HCT116 (cell line): ENCODE results near the gene SH3BGR. TPM values are rescaled to one million over a fixed set of nuclear protein-coding genes. Genes with fewer than 3 reads are reported as not detected.

Experiments
- ATAC-seq: fragments of 200-7000 bp; cut with Tn5 transposase; 2 replicates; pipeline ENCODE4 v1.9.1; 2020; ENCODE audit warnings: mild to moderate bottlenecking, moderate library complexity
- BruUV-seq: library from RNA; stranded (reverse); fragments of 400-500 nt; replicated peaks from 2 replicates; lab custom pipeline; 2021; lab: Mats Ljungman, UMichigan
- CTCF ChIA-PET: fragments of 300-600 bp; sonication (Branson Sonifier 250); formaldehyde crosslinking; loops from one replicate; lab custom pipeline; 2021; ENCODE audit warnings: antibody characterized with exemption; lab: Charles Lee
- POLR2A ChIA-PET: fragments of 300-600, 350-600 bp; sonication (Branson Sonifier 250); formaldehyde crosslinking; loops from one replicate; lab custom pipeline; 2021; ENCODE audit warnings: antibody characterized with exemption; lab: Charles Lee
- RAD21 ChIA-PET, 2 experiments: fragments of 300-600 bp; sonication (Branson Sonifier 250); formaldehyde crosslinking; loops; one replicate each; lab custom pipeline; 2023; ENCODE audit warnings: low total read pairs in 2 of 2; ENCODE audit not compliant: uncharacterized antibody in 2 of 2, unreplicated experiment in 2 of 2, low non-redundant PET in 1 of 2; lab: Charles Lee
- DNase-seq: peaks from one replicate; pipeline ENCODE4 v3.0.0-alpha.2; 2010; ENCODE audit warnings: low read depth, low spot score
- H2AFZ ChIP-seq: fragments of 200-600 bp; shearing (Covaris generic), sonication (generic); 2 replicates; pipeline ENCODE4 v1.6.1; 2017; ENCODE audit warnings: low read depth, mixed run types, mixed read lengths, antibody characterized with exemption, low read length; ENCODE audit not compliant: poor library complexity, severe bottlenecking
- H3K27ac ChIP-seq: 2 replicates; pipeline ENCODE4 v1.5.1; 2012; ENCODE audit warnings: low read depth, low read length
- H3K27me3 ChIP-seq: fragments of 200-600 bp; sonication (generic); 2 replicates; pipeline ENCODE4 v1.6.1; 2016; ENCODE audit warnings: mixed run types, low read length, mixed read lengths; ENCODE audit not compliant: insufficient read depth
- H3K36me3 ChIP-seq, 2 experiments: fragments of 200-500 bp in 1 of 2; fragments of 200-600 bp in 1 of 2; sonication (Bioruptor generic) in 1 of 2; sonication (generic) in 1 of 2; 2 replicates each; pipeline versions ENCODE4 v1.5.1 to v1.6.1; 2014 to 2016; ENCODE audit warnings: low read length in 2 of 2, inconsistent platforms in 1 of 2, mixed read lengths in 1 of 2, mixed run types in 1 of 2; ENCODE audit not compliant: insufficient read depth in 2 of 2, control insufficient read depth in 1 of 2
- H3K4me1 ChIP-seq, 2 experiments: fragments of 200-600 bp in 1 of 2; sonication (generic) in 1 of 2; 2 replicates each; pipeline versions ENCODE4 v1.5.1 to v1.6.1; 2012 to 2017; ENCODE audit warnings: low read length in 2 of 2, inconsistent platforms in 1 of 2, mild to moderate bottlenecking in 1 of 2, mixed read lengths in 1 of 2, mixed run types in 1 of 2, moderate library complexity in 1 of 2; ENCODE audit not compliant: insufficient read depth in 2 of 2, control insufficient read depth in 1 of 2
- H3K4me2 ChIP-seq: fragments of 200-600 bp; sonication (generic); 2 replicates; pipeline ENCODE4 v1.6.1; 2017; ENCODE audit warnings: mixed run types, low read length, mixed read lengths
- H3K4me3 ChIP-seq, 2 experiments: fragments of 200-600 bp in 1 of 2; sonication (generic) in 1 of 2; replicated peaks in 1 of 2; 2 replicates each; pipeline ENCODE4 v1.5.1; 2011 to 2016; ENCODE audit warnings: low read length in 2 of 2, control low read depth in 1 of 2, low read depth in 1 of 2, mild to moderate bottlenecking in 1 of 2, mixed read lengths in 1 of 2, mixed run types in 1 of 2
- H3K79me2 ChIP-seq: fragments of 200-600 bp; sonication (generic); 2 replicates; pipeline ENCODE4 v1.6.1; 2017; ENCODE audit warnings: mild to moderate bottlenecking, mixed run types, low read length, moderate library complexity, mixed read lengths; ENCODE audit not compliant: insufficient read depth
- H3K9ac ChIP-seq: fragments of 200-600 bp; sonication (generic); 2 replicates; pipeline ENCODE4 v1.6.1; 2016; ENCODE audit warnings: low read length, mixed read lengths
- H3K9me2 ChIP-seq: fragments of 200-600 bp; sonication (generic), shearing (Covaris generic); 2 replicates; pipeline ENCODE4 v1.6.1; 2017; ENCODE audit warnings: mixed run types, mild to moderate bottlenecking, moderate library complexity; ENCODE audit not compliant: insufficient read depth
- H3K9me3 ChIP-seq, 2 experiments: fragments of 200-500 bp in 1 of 2; fragments of 200-600 bp in 1 of 2; sonication (Bioruptor generic) in 1 of 2; sonication (generic) in 1 of 2; 2 replicates each; pipeline ENCODE4 v1.6.1; 2014 to 2017; ENCODE audit warnings: low read length in 2 of 2, mixed read lengths in 2 of 2, inconsistent platforms in 1 of 2, low read depth in 1 of 2, mild to moderate bottlenecking in 1 of 2, mixed run types in 1 of 2, moderate library complexity in 1 of 2; ENCODE audit not compliant: control insufficient read depth in 1 of 2, insufficient read depth in 1 of 2
- H4K20me1 ChIP-seq: fragments of 200-600 bp; sonication (generic), shearing (Covaris generic); 2 replicates; pipeline ENCODE4 v1.6.1; 2017; ENCODE audit warnings: mixed run types, mild to moderate bottlenecking, moderate library complexity; ENCODE audit not compliant: insufficient read depth
- ATF3 ChIP-seq: IDR thresholded peaks from 2 replicates; pipeline ENCODE4 v1.6.1; 2012
- CEBPB ChIP-seq: IDR thresholded peaks from 2 replicates; pipeline ENCODE4 v1.6.1; 2012; ENCODE audit warnings: low read depth
- EGR1 ChIP-seq: IDR thresholded peaks from 2 replicates; pipeline ENCODE4 v1.6.1; 2012; ENCODE audit warnings: low read depth
- ELF1 ChIP-seq: IDR thresholded peaks from 2 replicates; pipeline ENCODE4 v1.6.1; 2012; ENCODE audit warnings: low read depth, borderline replicate concordance
- EZH2 ChIP-seq: fragments of 200-600 bp; sonication (generic); IDR thresholded peaks from 2 replicates; pipeline ENCODE4 v1.6.1; 2017; ENCODE audit warnings: antibody characterized with exemption, mixed run types
- FOSL1 ChIP-seq: IDR thresholded peaks from 2 replicates; pipeline ENCODE4 v1.6.1; 2012; ENCODE audit warnings: low read depth
- JUND ChIP-seq: IDR thresholded peaks from 2 replicates; pipeline ENCODE4 v1.6.1; 2012
- POLR2A ChIP-seq: IDR thresholded peaks from 2 replicates; pipeline ENCODE4 v1.7.0; 2011; ENCODE audit warnings: borderline replicate concordance; ENCODE audit not compliant: insufficient read depth, insufficient read length; ENCODE audit errors: extremely low read depth
- RAD21 ChIP-seq: IDR thresholded peaks from 2 replicates; pipeline ENCODE4 v1.6.1; 2012; ENCODE audit warnings: low read depth, mild to moderate bottlenecking
- SIN3A ChIP-seq: IDR thresholded peaks from 2 replicates; pipeline ENCODE4 v1.6.1; 2012; ENCODE audit warnings: low read depth
- SP1 ChIP-seq: IDR thresholded peaks from 2 replicates; pipeline ENCODE4 v1.6.1; 2012; ENCODE audit warnings: low read depth
- SRF ChIP-seq: IDR thresholded peaks from 2 replicates; pipeline ENCODE4 v1.6.1; 2012; ENCODE audit warnings: low read depth
- TCF7L2 ChIP-seq: IDR thresholded peaks from 2 replicates; pipeline ENCODE4 v1.7.0; 2011; ENCODE audit warnings: borderline replicate concordance, inconsistent platforms; ENCODE audit not compliant: insufficient read depth, insufficient read length; ENCODE audit errors: extremely low read depth
- ZFX ChIP-seq: fragments of 450-650 bp; IDR thresholded peaks from 2 replicates; pipeline ENCODE4 v1.6.1; 2017
- ZNF274 ChIP-seq: fragments of 200-500 bp; sonication (Bioruptor generic); IDR thresholded peaks from 2 replicates; pipeline ENCODE4 v1.6.1; 2014; ENCODE audit warnings: mild to moderate bottlenecking, low read depth, low read length, inconsistent platforms
- intact Hi-C: fragments of 100-400 bp; cut with micrococcal nuclease; formaldehyde crosslinking; loops from 2 replicates; pipeline ENCODE4 v1.10.0; 2022
- total RNA-seq: library from RNA; stranded (reverse); gene quantifications from one replicate; pipeline ENCODE4 v1.2.1, GENCODE V29; 2021; ENCODE audit not compliant: unreplicated experiment
- TF ChIP-seq, protein P1 (sequence below), 3 experiments: fragments of 200-600 bp in 1 of 3; sonication (generic) in 1 of 3; IDR thresholded peaks in 2 of 3; conservative IDR thresholded peaks in 1 of 3; 2 replicates each; pipeline ENCODE4 v1.5.1; 2012 to 2017; ENCODE audit warnings: low read depth in 2 of 3, low read length in 2 of 3, antibody characterized with exemption in 1 of 3, borderline replicate concordance in 1 of 3, control low read depth in 1 of 3, mild to moderate bottlenecking in 1 of 3, mixed read lengths in 1 of 3, mixed run types in 1 of 3, moderate library complexity in 1 of 3; ENCODE audit not compliant: insufficient read depth in 1 of 3
- TF ChIP-seq, protein P2 (sequence below): IDR thresholded peaks from 2 replicates; pipeline ENCODE4 v1.6.1; 2012
- TF ChIP-seq, protein P3 (sequence below): IDR thresholded peaks from 2 replicates; pipeline ENCODE4 v1.6.1; 2011; ENCODE audit warnings: mild to moderate bottlenecking, low read length, moderate library complexity; ENCODE audit not compliant: insufficient replicate concordance; ENCODE audit errors: extremely low read depth

Gene SH3BGR
- total RNA-seq, 1 experiment from 2014 or later = 4.8 TPM

DNA sequence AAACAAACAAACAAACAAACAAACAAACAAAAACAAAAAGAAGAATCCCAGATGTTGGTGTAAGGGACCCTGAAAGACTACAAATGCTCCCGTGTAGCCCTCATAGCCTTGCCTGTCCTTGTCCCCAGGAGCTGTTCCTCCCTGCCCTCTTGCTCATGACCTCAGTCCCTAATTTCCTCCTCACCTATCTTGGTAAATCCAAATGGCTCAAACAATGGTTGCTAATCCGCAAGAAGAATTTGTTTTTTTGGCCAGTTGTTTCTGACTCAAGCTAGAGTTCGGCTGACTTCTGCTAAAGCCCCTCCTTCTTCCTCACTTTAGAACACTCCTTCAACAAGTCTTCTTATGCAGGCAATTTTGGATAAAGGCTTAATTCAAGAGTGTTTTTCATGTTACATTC is 21.8 kb upstream of the SH3BGR start:
- H3K9me3 ChIP-seq = no peaks in the 10 kb centered on the region
- no peak overlapping the region for H3K4me3 ChIP-seq
- CTCF ChIA-PET = interaction anchor here (2.2 kb wide), 1 partner anchor 11 kb away, joined by 10 read pairs; no protein-coding TSS in a partner anchor
- RAD21 ChIA-PET = no interaction called here
- no TSS peak for BruUV-seq
- no peak overlapping the region for H3K9ac ChIP-seq
- intact Hi-C loops = no loop called here
- no peak for ATAC-seq
- H3K9me2 ChIP-seq = no peaks in the 10 kb centered on the region
- H3K4me1 ChIP-seq = no peaks in the 10 kb centered on the region
- TF ChIP-seq SRF (no peak), FOSL1 (no peak), TCF7L2 (no peak), ZNF274 (no peak), CEBPB (no peak), ZFX (no peak), EGR1 (no peak), ATF3 (no peak), POLR2A (no peak), ELF1 (no peak), EZH2 (no peak), JUND (no peak), SIN3A (no peak), RAD21 (no peak), SP1 (no peak)
- TF ChIP-seq, protein P1, sequence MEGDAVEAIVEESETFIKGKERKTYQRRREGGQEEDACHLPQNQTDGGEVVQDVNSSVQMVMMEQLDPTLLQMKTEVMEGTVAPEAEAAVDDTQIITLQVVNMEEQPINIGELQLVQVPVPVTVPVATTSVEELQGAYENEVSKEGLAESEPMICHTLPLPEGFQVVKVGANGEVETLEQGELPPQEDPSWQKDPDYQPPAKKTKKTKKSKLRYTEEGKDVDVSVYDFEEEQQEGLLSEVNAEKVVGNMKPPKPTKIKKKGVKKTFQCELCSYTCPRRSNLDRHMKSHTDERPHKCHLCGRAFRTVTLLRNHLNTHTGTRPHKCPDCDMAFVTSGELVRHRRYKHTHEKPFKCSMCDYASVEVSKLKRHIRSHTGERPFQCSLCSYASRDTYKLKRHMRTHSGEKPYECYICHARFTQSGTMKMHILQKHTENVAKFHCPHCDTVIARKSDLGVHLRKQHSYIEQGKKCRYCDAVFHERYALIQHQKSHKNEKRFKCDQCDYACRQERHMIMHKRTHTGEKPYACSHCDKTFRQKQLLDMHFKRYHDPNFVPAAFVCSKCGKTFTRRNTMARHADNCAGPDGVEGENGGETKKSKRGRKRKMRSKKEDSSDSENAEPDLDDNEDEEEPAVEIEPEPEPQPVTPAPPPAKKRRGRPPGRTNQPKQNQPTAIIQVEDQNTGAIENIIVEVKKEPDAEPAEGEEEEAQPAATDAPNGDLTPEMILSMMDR (IDR thresholded peaks at IDR 0.05 in 2 of 3, conservative IDR thresholded peaks at IDR 0.05 in 1 of 3; ENCODE audit: borderline replicate concordance in 1 of 3, insufficient read depth in 1 of 3, low read depth in 2 of 3, low read length in 2 of 3) = no peak
- TF ChIP-seq, protein P2, sequence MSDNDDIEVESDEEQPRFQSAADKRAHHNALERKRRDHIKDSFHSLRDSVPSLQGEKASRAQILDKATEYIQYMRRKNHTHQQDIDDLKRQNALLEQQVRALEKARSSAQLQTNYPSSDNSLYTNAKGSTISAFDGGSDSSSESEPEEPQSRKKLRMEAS = no peak
- TF ChIP-seq, protein P3, sequence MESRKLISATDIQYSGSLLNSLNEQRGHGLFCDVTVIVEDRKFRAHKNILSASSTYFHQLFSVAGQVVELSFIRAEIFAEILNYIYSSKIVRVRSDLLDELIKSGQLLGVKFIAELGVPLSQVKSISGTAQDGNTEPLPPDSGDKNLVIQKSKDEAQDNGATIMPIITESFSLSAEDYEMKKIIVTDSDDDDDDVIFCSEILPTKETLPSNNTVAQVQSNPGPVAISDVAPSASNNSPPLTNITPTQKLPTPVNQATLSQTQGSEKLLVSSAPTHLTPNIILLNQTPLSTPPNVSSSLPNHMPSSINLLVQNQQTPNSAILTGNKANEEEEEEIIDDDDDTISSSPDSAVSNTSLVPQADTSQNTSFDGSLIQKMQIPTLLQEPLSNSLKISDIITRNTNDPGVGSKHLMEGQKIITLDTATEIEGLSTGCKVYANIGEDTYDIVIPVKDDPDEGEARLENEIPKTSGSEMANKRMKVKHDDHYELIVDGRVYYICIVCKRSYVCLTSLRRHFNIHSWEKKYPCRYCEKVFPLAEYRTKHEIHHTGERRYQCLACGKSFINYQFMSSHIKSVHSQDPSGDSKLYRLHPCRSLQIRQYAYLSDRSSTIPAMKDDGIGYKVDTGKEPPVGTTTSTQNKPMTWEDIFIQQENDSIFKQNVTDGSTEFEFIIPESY = no peak
- TF ChIP-seq, all 23 proteins: peak for 0
- POLR2A ChIA-PET = no interaction called here
- H3K27me3 ChIP-seq = no peaks in the 10 kb centered on the region
- H3K4me2 ChIP-seq = no peak overlapping the region
- H3K27ac ChIP-seq = no peak overlapping the region
- no peak overlapping the region for H2AFZ ChIP-seq
- no peak for DNase-seq
- H4K20me1 ChIP-seq = no peaks in the 10 kb centered on the region
- no peaks in the 10 kb centered on the region for H3K36me3 ChIP-seq
- H3K79me2 ChIP-seq = no peaks in the 10 kb centered on the region
